Ectodermal cell (in vitro differentiated cells): ENCODE results near the gene SHLD1.
"Not testable (repeated sequence)": the region's sequence is repeated elsewhere in the genome, so short reads cannot be mapped to it uniquely, and the experiment has no call there.

Experiments
- H3K27ac ChIP-seq: 2 replicates; pipeline ENCODE4 v1.7.0; 2013; ENCODE audit warnings: mild to moderate bottlenecking, low read depth, low read length; ENCODE audit not compliant: insufficient read depth, poor library complexity, severe bottlenecking
- H3K27me3 ChIP-seq: 2 replicates; pipeline ENCODE4 v1.7.0; 2013; ENCODE audit warnings: mild to moderate bottlenecking, low read length; ENCODE audit not compliant: insufficient read depth, control insufficient read depth, poor library complexity, severe bottlenecking
- H3K36me3 ChIP-seq: one replicate; pipeline ENCODE4 v1.7.0; 2013; ENCODE audit warnings: low read length; ENCODE audit not compliant: control insufficient read depth, insufficient read depth
- H3K4me1 ChIP-seq: one replicate; pipeline ENCODE4 v1.7.0; 2013; ENCODE audit warnings: low read length; ENCODE audit not compliant: control insufficient read depth, insufficient read depth
- H3K4me3 ChIP-seq: 2 replicates; pipeline ENCODE4 v1.7.0; 2013; ENCODE audit warnings: low read depth, low read length, control low read depth; ENCODE audit not compliant: insufficient read depth
- H3K9me3 ChIP-seq: 2 replicates; pipeline ENCODE4 v1.7.0; 2013; ENCODE audit warnings: mild to moderate bottlenecking, low read length, moderate library complexity; ENCODE audit not compliant: control insufficient read depth
- WGBS, 2 experiments: methylation state at CpG; one replicate each; pipeline ENCODE4 v1.1.7; 2013; ENCODE audit warnings: missing lambda C conversion rate in 2 of 2; 5-methylcytosine and 5-hydroxymethylcytosine counted together

SHLD1 gene

DNA sequence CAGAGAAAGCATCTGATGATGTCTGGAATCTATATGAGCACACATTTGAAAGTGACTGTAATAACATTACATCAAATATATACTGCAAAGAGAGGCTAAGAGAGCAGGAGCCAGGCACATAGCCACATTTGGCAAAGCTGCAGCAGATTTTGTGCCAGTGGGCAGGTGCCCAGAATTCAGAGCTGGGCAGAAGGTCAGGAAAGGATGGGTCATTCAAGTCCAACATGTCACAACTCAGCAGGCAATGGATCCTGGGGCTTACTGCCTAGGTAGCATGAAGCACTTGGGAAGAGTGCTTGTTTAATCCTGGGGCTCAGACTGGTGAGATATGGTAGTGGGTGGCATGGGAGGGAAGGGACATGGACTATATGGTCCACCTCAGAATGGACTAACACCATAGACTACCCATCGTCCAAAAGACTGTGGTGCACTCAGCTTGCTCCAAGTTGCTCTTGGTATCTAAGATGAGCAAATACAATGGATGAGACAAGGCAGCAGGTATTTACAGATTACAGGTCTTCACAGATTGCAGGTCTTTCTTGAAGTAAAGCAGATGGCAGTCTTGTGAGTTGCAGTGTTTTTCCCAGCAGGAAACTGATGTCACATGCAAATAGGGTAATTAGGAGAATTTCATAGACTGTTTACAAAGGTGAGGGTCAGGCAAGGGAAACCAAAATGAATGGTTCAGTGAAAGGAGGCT lies 31.2 kb upstream of the SHLD1 start:
- Histone ChIP-seq H3K27me3 (no peaks in the 10 kb centered on the region), H3K27ac (no peak overlapping the region), H3K9me3 (no peaks in the 10 kb centered on the region), H3K4me1 (no peaks in the 10 kb centered on the region), H3K36me3 (no peaks in the 10 kb centered on the region), H3K4me3 (no peak overlapping the region)
- WGBS, 2 experiments = 94 to 100% methylated on average over 1 of the region's 1 CpG

DNA sequence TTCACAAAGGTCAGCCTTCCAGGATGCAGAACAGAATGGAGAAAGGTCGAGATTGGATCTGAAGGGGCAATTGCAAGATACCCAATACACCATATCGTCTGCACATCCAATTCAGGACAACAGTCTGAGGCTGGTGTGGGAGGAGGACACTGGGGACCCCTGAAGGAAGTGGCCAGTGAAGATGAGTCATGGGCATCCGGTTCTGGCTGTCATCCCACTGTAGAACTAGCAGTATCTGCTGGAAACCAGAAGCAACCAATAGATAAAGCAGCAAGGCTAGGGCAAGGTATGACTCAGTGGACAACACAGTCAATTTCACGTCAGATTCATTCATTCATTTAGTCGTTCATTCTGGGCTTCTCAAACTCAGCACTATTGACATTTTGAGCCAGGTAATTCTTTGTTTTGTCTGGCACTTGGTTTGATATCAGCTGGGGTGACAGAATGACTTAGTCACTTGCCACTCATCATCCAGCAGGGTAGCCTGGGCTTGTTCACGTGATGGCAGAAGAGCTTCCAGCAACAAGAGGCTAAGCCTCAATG lies 30.3 kb upstream of the SHLD1 start:
- Histone ChIP-seq H3K27ac (no peak overlapping the region), H3K4me1 (no peaks in the 10 kb centered on the region), H3K4me3 (no peak overlapping the region), H3K9me3 (no peaks in the 10 kb centered on the region), H3K27me3 (no peaks in the 10 kb centered on the region), H3K36me3 (no peaks in the 10 kb centered on the region)
- 78 to 79% methylated on average over 6 of the region's 6 CpGs for WGBS, 2 experiments

DNA sequence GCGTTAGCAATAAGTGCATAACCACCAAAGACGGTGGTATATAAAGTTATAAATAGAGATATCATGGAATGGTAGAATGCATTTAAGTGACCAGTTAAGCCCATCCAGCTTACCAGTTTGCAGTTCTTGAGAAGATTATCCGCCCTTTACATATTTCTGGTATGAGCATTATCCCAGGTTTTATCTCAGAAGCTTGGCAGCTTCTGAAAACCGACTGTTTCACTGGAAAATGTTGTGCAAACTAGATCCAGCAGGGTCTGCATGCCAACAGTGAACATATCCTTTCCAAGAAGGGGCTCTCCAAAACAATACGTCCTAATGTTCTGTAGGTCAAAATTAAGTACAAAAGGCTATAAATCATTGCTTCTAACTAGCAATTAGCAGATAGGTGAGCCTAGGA lies 29.5 kb upstream of the SHLD1 start:
- no peak overlapping the region for H3K4me3 ChIP-seq
- no peaks in the 10 kb centered on the region for H3K27me3 ChIP-seq
- H3K4me1 ChIP-seq = no peaks in the 10 kb centered on the region
- H3K27ac ChIP-seq = no peak overlapping the region
- no peaks in the 10 kb centered on the region for H3K9me3 ChIP-seq
- H3K36me3 ChIP-seq = no peaks in the 10 kb centered on the region
- WGBS, 2 experiments = 95% methylated on average over 5 of the region's 5 CpGs

DNA sequence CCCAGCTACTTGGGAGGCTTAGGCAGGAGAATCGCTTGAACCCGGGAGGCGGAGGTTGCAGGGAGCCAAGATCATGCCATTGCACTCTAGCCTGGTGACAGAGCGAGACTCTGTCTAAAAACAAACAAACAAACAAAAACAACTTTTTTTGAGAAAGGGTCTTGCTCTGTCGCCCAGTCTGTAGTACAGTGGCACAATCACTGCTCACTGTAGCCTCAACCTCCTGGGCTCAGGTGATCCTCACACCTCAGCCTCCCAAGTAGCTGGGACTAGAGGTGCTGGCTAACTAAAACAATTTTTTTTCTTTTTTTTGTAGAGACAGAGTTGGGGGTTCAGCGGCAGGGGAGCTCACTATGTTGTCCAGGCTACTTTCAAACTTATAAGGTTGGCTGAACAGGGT lies 28.8 kb upstream of the SHLD1 start:
- H3K4me1 ChIP-seq, H3K4me3 ChIP-seq, H3K27me3 ChIP-seq, H3K27ac ChIP-seq, H3K36me3 ChIP-seq, H3K9me3 ChIP-seq: not testable (repeated sequence)
- WGBS, 2 experiments = 93 to 94% methylated on average over 6 of the region's 6 CpGs

- Histone ChIP-seq H3K4me3 (no peak overlapping the region), H3K9me3 (no peaks in the 10 kb centered on the region), H3K36me3 (no peaks in the 10 kb centered on the region), H3K27ac (no peak overlapping the region), H3K4me1 (no peaks in the 10 kb centered on the region), H3K27me3 (no peaks in the 10 kb centered on the region)
- WGBS, 2 experiments = 90 to 93% methylated on average over 9 of the region's 9 CpGs
Measured at GRCh38 chr20:5722927-5723326, 27.3 kb upstream of the SHLD1 start.

GRCh38 chr20:5725183-5725463 lies 25.1 kb upstream of the SHLD1 start:
- not testable (repeated sequence) for H3K27ac ChIP-seq, H3K9me3 ChIP-seq, H3K27me3 ChIP-seq, H3K4me3 ChIP-seq, H3K36me3 ChIP-seq, H3K4me1 ChIP-seq
- 90 to 92% methylated on average over 3 of the region's 3 CpGs for WGBS, 2 experiments

DNA sequence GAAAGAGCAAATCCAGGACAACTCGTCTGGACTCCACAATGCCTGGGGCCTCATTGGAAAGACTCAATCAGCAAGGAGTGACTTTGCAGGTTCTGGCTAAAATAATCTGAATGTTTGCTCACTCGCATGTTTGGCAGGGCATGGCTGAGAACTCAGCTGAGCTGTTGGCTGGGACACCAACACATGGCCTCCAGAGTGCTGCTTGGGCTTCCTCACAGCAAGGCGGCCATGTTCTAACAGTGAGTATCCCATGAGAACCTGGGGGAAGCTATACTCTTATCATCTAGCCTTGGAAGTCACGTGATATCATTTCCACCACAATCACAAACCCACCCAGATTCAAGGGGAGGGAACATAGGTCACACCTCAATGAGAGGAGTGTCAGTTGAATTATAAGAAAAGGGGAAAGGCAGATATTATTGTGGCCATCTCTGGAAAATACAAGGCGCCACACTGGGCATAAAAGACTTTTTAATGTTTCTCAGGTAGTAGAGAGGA lies 23.1 kb upstream of the SHLD1 start:
- no peaks in the 10 kb centered on the region for H3K27me3 ChIP-seq
- H3K9me3 ChIP-seq = no peaks in the 10 kb centered on the region
- H3K27ac ChIP-seq = no peak overlapping the region
- 71 to 75% methylated on average over 5 of the region's 5 CpGs for WGBS, 2 experiments
- H3K4me3 ChIP-seq = no peak overlapping the region
- H3K36me3 ChIP-seq = no peaks in the 10 kb centered on the region
- H3K4me1 ChIP-seq = no peaks in the 10 kb centered on the region

GRCh38 chr20:5729348-5729747 lies 20.9 kb upstream of the SHLD1 start:
- H3K4me3 ChIP-seq = no peak overlapping the region
- WGBS, 2 experiments = 96 to 100% methylated on average over 2 of the region's 2 CpGs
- no peaks in the 10 kb centered on the region for H3K9me3 ChIP-seq
- no peaks in the 10 kb centered on the region for H3K36me3 ChIP-seq
- no peak overlapping the region for H3K27ac ChIP-seq
- no peaks in the 10 kb centered on the region for H3K27me3 ChIP-seq
- H3K4me1 ChIP-seq = no peaks in the 10 kb centered on the region

DNA sequence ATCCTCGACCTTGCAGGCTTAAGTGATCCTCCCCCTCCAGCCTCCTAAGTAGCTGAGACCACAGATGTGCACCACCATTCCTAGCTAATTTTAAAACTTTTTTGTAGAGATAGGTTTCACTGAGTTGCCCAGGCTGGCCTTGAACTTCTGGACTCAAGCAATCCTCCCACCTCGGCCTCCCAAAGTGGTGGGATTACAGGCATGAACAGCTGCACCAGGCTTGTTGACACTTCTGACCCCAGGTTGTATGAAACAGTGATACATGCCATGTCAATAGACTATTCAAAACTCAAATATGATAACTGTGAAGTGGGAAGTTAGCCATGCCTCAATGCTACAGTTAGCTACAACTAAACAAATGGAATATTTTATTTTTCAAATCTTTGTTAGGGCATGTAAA lies 20.1 kb upstream of the SHLD1 start:
- Histone ChIP-seq H3K27ac (no peak overlapping the region), H3K36me3 (no peaks in the 10 kb centered on the region), H3K27me3 (no peaks in the 10 kb centered on the region), H3K4me3 (no peak overlapping the region), H3K9me3 (no peaks in the 10 kb centered on the region), H3K4me1 (no peaks in the 10 kb centered on the region)
- WGBS, 2 experiments = 91% methylated on average over 2 of the region's 2 CpGs

- Histone ChIP-seq H3K27me3 (no peaks in the 10 kb centered on the region), H3K9me3 (no peaks in the 10 kb centered on the region), H3K4me3 (no peak overlapping the region), H3K36me3 (no peaks in the 10 kb centered on the region), H3K27ac (no peak overlapping the region), H3K4me1 (no peaks in the 10 kb centered on the region)
- WGBS, 2 experiments = 84 to 95% methylated on average over 6 of the region's 6 CpGs
Measured at GRCh38 chr20:5731753-5732366, 18.3 kb upstream of the SHLD1 start.
